ENCODE results near the gene RUSC1. TPM values are rescaled to one million over a fixed set of nuclear protein-coding genes. Genes with fewer than 3 reads are reported as not detected.

The RUSC1 gene
- total RNA-seq, 1 experiment from 2014 or later: 66.9 TPM

- H4K5ac ChIP-seq (ENCODE audit: insufficient read length, low read depth, low read length): no peak overlapping the region
- H3K27ac ChIP-seq (ENCODE audit: insufficient read length, low read depth, low read length): no peak overlapping the region
- H3K56ac ChIP-seq (ENCODE audit: insufficient read length, low read depth, low read length): no peak overlapping the region
Measured at GRCh38 chr1:155325603-155325893, 4.9 kb downstream of the RUSC1 start.

More at GRCh38 chr1:155325603-155325893, 4.9 kb downstream of the RUSC1 start:
- Histone ChIP-seq H4K20me1 (ENCODE audit: control insufficient read depth, insufficient read depth, insufficient read length) (no peaks in the 10 kb centered on the region), H3K79me2 (ENCODE audit: insufficient read depth, low read length) (no peaks in the 10 kb centered on the region), H2AK5ac (ENCODE audit: insufficient read length, low read length) (no peak overlapping the region), H2BK20ac (ENCODE audit: low read depth, low read length, poor library complexity, severe bottlenecking) (no peak overlapping the region), H2BK12ac (ENCODE audit: insufficient read length, low read depth, low read length) (no peak overlapping the region), H3K18ac (ENCODE audit: insufficient read length, low read depth, low read length) (no peak overlapping the region), H2AFZ (ENCODE audit: low read length) (no peak overlapping the region), H3K9me3 (ENCODE audit: control insufficient read depth, low read depth, low read length) (no peaks in the 10 kb centered on the region), H3K14ac (ENCODE audit: insufficient read depth, low read length) (no peak overlapping the region), H3K4ac (ENCODE audit: low read depth, low read length) (no peak overlapping the region), H2BK120ac (ENCODE audit: low read depth, low read length, poor library complexity, severe bottlenecking) (no peak overlapping the region), H3K9ac (ENCODE audit: extremely low read depth, insufficient read length, low read length) (no peak overlapping the region), H3K79me1 (ENCODE audit: insufficient read depth, low read depth, low read length, poor library complexity, severe bottlenecking) (no peaks in the 10 kb centered on the region), H4K91ac (ENCODE audit: insufficient read length, low read depth, low read length) (no peak overlapping the region), H3K23ac (ENCODE audit: insufficient read length, low read depth, low read length) (no peak overlapping the region), H3K4me2 (ENCODE audit: insufficient read depth, insufficient read length, low read length) (peak overlapping the region; percentile 68), H3K27me3 (ENCODE audit: insufficient read depth, low read length) (no peaks in the 10 kb centered on the region), H3K4me1 (ENCODE audit: insufficient read depth, low read length) (peaks cover 2% of the 10 kb centered on the region; the same call in 1 of the 2 replicates), H2BK5ac (ENCODE audit: insufficient read length, low read length) (no peak overlapping the region), H3K23me2 (ENCODE audit: insufficient read length, low read depth, low read length, poor library complexity, severe bottlenecking) (peaks cover 28% of the 10 kb centered on the region), H4K8ac (replicated peaks; ENCODE audit: insufficient read length, low read depth, low read length) (no peak overlapping the region), H3T11ph (ENCODE audit: low read length) (no peak overlapping the region), H2BK15ac (ENCODE audit: low read depth, low read length) (no peak overlapping the region)
- Mint-ChIP-seq H3K4me3 (peak overlapping the region; percentile 93 to 96), H3K9me3 (no peaks in the 10 kb centered on the region), H3K36me3 (ENCODE audit: insufficient read depth in 1 of 3, low read depth in 3 of 3) (peaks cover 7 to 41% (median 39%) of the 10 kb centered on the region in 3 experiments; a peak in 6 of 7 replicates), H3K4me1 (peaks cover 25 to 26% of the 10 kb centered on the region in 2 experiments), H3K27me3 (ENCODE audit: low read depth) (no peaks in the 10 kb centered on the region; the same call in 1 of the 2 replicates), H3K27ac (no peak overlapping the region; a peak in 1 of 7 replicates)
- DNase-seq: no peak
- no CpG with 5 or more reads among the region's 6 CpGs for WGBS (ENCODE audit: extremely low coverage, insufficient read length, low lambda C conversion rate)
- no peak for TF ChIP-seq CTCF (conservative IDR thresholded peaks at IDR 0.05)
